IMR-90 (cell line): Measurements from ENCODE around the gene NALF2.

Experiments
- MAFK ChIP-seq: IDR thresholded peaks from 2 replicates; pipeline ENCODE4 v1.6.1; 2012; ENCODE audit warnings: low read depth, low read length, improper control_type of control experiment
- MAZ ChIP-seq: IDR thresholded peaks from 2 replicates; pipeline ENCODE4 v1.6.1; 2012; ENCODE audit warnings: low read depth, mild to moderate bottlenecking, low read length, improper control_type of control experiment, moderate library complexity, borderline replicate concordance
- RAD21 ChIP-seq: IDR thresholded peaks from 2 replicates; pipeline ENCODE4 v1.6.1; 2012; ENCODE audit warnings: low read length, improper control_type of control experiment
- TF ChIP-seq, protein P1 (sequence below): conservative IDR thresholded peaks from 2 replicates; pipeline ENCODE4 v1.5.1; 2012; ENCODE audit warnings: mild to moderate bottlenecking, low read depth, low read length, improper control_type of control experiment

DNA sequence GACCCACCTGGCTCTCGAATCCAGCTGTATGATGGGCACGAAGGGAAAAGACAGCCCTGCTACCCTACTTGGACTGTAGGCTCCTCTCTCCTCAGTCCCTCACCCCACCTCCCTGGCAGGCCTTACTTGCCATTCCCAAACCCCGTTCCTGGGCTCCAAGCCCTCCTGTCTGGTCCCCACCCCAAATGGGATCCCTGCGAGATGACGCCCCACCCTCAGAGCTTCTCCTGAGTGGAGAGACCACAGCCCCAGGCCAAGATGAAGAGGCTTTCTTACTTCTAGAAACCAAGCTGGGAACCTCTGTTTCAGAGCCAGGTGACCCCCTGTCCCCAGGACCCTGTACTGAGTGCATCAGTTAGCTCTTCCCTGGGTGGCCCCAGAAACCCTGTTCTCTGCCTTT lies 4.5 kb downstream of the NALF2 start:
- TF ChIP-seq, protein P1, sequence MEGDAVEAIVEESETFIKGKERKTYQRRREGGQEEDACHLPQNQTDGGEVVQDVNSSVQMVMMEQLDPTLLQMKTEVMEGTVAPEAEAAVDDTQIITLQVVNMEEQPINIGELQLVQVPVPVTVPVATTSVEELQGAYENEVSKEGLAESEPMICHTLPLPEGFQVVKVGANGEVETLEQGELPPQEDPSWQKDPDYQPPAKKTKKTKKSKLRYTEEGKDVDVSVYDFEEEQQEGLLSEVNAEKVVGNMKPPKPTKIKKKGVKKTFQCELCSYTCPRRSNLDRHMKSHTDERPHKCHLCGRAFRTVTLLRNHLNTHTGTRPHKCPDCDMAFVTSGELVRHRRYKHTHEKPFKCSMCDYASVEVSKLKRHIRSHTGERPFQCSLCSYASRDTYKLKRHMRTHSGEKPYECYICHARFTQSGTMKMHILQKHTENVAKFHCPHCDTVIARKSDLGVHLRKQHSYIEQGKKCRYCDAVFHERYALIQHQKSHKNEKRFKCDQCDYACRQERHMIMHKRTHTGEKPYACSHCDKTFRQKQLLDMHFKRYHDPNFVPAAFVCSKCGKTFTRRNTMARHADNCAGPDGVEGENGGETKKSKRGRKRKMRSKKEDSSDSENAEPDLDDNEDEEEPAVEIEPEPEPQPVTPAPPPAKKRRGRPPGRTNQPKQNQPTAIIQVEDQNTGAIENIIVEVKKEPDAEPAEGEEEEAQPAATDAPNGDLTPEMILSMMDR: no peak
- TF ChIP-seq MAZ: no peak
- TF ChIP-seq RAD21: no peak
- no peak for TF ChIP-seq MAFK
